22Rv1 (cell line): ENCODE results near the gene P2RY8.
"Not testable (repeated sequence)": the region's sequence is repeated elsewhere in the genome, so short reads cannot be mapped to it uniquely, and the experiment has no call there.

ENCODE experiments used
- H3K27ac ChIP-seq: fragments of 450-650 bp; 2 replicates; pipeline ENCODE4 v1.5.1; 2017
- ZFX ChIP-seq: fragments of 450-650 bp; IDR thresholded peaks from 2 replicates; pipeline ENCODE4 v1.6.1; 2017; ENCODE audit warnings: antibody characterized with exemption, borderline replicate concordance
- TF ChIP-seq, protein P1 (sequence below): fragments of 450-650 bp; IDR thresholded peaks from 2 replicates; pipeline ENCODE4 v1.5.1; 2017; ENCODE audit warnings: mild to moderate bottlenecking

P2RY8 gene

DNA sequence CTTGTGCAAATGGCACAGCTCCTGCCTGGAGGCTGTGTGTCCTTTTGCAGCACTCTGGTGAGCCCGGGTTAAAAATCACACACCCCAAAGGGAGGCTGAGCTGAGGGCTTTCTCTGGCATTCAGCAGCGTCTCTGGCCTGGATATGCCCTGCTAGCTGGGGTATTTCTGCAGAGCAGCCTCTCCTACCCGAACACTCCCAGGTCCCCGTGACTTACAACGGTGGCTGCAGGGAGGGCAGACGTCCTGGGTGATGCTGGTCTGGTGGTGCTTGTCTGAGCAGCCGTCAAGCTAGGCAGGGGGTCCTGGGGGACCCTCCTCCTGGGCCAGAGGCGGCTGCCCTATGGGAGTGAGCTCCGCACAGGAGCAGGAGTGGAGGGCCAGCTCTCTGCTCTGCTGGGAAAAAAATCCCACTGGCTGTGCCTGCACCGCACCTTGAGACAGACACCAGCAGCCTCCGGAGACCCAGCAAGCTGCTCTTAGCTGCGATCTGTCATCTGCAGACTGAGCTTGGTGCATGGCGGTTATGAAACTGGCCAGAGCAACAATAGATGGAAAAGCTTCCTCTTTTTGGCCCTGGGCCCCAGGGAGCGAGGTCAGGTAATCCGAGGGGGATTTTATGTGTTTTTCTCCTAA lies 43.0 kb downstream of the P2RY8 start:
- no peak for TF ChIP-seq ZFX
- TF ChIP-seq, protein P1, sequence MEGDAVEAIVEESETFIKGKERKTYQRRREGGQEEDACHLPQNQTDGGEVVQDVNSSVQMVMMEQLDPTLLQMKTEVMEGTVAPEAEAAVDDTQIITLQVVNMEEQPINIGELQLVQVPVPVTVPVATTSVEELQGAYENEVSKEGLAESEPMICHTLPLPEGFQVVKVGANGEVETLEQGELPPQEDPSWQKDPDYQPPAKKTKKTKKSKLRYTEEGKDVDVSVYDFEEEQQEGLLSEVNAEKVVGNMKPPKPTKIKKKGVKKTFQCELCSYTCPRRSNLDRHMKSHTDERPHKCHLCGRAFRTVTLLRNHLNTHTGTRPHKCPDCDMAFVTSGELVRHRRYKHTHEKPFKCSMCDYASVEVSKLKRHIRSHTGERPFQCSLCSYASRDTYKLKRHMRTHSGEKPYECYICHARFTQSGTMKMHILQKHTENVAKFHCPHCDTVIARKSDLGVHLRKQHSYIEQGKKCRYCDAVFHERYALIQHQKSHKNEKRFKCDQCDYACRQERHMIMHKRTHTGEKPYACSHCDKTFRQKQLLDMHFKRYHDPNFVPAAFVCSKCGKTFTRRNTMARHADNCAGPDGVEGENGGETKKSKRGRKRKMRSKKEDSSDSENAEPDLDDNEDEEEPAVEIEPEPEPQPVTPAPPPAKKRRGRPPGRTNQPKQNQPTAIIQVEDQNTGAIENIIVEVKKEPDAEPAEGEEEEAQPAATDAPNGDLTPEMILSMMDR = no peak
- H3K27ac ChIP-seq = no peak overlapping the region

DNA sequence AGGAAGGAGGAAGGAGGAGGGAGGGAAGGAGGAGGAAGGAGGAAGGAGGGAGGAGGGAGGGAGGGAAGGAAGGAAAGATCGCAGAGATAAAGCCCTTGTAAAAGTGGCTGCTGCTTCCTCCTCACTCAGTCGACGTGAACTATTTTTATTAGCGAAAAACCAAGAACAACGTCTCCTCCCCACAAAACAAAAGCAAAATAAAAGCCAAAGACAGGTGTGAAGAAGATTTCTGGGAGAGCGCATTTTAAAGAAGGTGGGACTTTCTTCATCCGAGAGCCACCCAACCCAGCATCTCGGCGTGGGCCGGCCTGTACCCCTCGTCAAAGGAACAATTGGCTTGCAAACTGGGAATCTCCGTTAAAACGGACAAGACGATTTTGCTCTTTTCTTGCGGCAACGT lies 43.6 kb downstream of the P2RY8 start:
- TF ChIP-seq, protein P1 = no peak
- no peak for TF ChIP-seq ZFX
- H3K27ac ChIP-seq = no peak overlapping the region

DNA sequence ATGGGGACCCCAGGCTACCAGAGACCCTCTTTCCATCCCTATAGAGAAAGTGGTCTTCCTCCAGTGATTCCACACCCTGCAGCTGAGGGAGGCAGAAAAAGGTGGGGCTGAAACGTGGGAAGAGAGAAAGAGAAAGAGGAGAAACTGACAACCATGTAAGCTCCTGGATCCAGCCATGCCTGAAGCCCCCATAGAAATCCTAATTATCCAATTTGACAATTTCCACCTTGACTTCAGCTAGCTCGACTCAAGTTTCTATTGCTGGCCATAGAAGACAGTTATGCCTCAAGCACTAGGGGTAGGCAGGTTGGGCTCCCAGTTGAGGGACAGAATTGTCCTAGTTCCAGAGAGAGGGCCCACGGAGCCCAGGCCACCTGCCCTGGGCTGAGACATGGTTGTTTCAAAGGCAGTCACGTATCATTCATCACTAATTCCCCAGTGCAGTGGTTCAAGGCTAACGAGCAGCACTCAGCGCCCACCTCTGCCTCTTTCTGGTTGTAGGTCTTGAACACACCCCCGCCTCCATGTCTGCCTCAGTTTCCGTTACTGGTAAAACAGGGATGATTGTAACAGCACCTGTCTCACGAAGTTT lies 44.5 kb downstream of the P2RY8 start:
- no peak overlapping the region for H3K27ac ChIP-seq
- TF ChIP-seq, protein P1 = no peak
- TF ChIP-seq ZFX = no peak

DNA sequence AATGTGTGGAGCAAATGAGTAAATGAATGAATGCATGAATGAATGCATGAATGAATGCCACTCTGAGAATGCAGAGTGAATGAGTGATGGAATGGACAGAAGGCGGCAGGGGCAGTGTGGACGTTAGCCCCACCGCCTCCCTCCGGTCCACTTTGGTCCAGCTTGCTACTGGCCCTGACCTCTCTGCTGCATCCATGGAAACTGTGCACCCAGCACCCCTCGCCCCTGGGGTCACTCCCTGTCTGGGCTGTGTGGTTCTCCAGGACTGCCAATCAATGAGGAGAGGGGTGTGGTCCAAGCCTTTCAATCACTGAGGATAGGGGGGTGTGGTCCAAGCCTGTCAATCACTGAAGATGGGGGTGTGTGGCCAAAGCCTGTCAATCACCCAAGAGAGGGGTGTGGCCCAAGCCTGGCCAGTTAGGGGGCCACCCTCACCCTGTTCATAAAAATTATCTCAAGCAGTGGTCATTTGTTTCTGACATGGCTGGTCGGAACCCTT lies 45.1 kb downstream of the P2RY8 start:
- H3K27ac ChIP-seq = no peak overlapping the region
- TF ChIP-seq, protein P1 = no peak
- no peak for TF ChIP-seq ZFX

DNA sequence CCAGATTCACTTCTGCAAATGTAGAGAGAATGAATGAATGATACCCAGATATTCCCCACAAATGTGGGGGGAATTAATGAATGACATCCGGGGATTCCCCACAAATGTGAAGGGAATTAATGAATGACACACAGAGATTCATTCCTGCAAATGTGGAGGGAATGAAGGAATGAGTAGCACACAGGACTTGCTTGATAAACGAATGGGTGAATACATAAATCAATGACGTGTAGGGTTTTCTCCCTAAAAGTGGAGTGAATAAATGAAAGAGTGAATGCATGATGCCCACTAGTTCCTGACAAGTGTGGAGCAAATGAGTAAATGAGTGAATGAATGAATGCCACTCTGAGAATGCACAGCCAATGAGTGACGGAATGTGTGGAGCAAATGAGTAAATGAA lies 45.7 kb downstream of the P2RY8 start:
- not testable (repeated sequence) for H3K27ac ChIP-seq

DNA sequence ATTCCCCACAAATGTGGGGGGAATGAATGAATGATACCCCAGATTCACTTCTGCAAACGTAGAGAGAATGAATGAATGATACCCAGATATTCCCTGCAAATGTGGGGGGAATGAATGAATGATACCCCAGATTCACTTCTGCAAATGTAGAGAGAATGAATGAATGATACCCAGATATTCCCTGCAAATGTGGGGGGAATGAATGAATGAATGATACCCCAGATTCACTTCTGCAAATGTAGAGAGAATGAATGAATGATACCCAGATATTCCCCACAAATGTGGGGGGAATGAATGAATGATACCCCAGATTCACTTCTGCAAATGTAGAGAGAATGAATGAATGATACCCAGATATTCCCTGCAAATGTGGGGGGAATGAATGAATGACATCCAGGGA lies 46.3 kb downstream of the P2RY8 start:
- H3K27ac ChIP-seq = not testable (repeated sequence)

DNA sequence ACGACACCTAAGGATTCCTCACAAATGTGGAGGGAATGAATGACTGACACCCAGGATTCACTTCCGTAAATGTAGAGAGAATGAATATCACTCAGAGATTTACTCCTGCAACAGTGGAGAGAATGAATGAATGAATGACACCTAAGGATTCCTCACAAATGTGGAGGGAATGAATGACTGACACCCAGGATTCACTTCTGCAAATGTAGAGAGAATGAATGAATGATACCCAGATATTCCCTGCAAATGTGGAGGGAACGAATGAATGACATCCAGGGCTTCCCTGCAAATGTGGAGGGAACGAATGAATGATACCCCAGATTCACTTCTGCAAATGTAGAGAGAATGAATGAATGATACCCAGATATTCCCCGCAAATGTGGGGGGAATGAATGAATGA lies 47.6 kb downstream of the P2RY8 start:
- not testable (repeated sequence) for H3K27ac ChIP-seq

DNA sequence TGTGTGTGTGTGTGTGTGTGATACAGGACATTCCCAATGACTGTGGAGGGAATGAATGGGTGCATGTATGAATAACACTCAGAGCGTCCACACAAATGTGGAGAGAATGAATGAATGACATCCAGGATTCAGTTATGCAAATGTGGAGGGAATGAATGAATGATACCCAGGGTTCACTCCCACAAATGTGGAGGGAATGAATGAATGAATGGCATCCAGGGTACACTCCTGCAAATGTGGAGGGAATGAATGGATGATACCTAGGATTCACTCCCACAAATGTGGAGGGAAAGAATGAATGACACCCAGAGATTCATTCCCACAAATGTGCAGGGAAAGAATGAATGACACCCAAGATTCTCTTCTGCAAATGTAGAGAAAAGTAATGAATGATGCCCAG lies 48.2 kb downstream of the P2RY8 start:
- H3K27ac ChIP-seq = no peak overlapping the region
- TF ChIP-seq, protein P1 = no peak
- TF ChIP-seq ZFX = no peak

DNA sequence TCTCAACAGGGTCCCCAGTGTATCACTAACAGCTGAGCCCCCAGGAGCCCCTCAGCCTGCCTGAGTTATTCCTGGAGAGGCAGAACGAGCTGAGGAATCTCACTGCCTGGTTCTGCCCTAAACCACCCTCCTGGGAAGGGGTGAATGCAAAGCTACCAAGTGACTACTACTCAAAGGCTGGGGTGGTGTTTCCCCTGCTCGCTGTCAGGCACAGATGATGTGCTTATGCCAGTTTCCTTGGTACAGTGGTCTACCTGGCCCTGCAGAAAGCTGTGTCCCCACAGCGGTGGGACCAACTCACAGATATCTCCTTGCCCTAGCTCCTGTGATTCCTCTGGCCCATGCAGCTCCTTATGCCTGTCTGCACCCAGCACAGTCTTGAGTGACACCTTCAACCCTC lies 48.8 kb downstream of the P2RY8 start:
- no peak overlapping the region for H3K27ac ChIP-seq
- TF ChIP-seq ZFX = no peak
- TF ChIP-seq, protein P1 = no peak
